ENCODE data around the gene SOWAHB. TPM values are rescaled to one million over a fixed set of nuclear protein-coding genes. Genes with fewer than 3 reads are reported as not detected.

Gene SOWAHB
- total and polyA plus RNA-seq, 9 donors, result 0.05 to 1.3 (median 0.11) TPM; not detected in 3

DNA sequence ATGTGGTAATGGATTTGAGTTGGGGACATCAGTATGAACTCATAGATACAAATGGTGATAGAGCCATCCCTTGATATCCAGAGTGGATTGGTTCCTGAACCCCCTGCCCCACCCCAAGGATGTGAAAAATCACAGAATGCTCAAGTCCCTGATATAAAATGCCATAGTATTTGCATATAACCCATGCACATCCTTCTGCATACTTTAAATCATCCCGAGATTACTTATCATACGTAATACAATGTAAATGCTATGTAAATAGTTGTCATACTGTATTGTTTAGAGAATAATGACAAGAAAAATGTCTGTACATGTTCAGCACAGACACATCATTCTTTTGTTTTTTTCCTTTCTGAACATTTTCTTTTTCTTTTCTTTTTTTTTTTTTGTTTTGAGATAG, 32.7 kb upstream of the SOWAHB start:
- WGBS, 3 donors, result 86 to 89% (median 86%) methylated on average over 2 of the region's 2 CpGs

DNA sequence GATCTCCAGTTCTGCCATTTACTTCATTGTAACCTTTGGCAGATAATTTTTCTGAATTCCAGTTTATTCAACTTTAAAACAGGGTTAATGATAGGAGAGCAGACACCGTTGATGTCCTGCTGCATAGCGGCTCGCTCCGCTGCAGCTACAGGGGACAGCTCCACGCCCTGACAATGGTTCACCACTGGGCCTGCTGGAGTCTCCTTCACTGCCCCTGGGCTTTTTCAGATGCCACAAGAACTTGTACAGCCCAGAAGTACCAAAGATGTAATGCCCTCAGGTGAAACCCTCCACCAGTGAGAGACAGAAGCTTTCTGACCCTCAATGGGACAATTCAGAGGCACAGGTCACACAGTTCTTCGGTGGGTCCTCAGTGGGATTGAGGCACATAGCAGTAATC, 28.9 kb upstream of the SOWAHB start:
- 91 to 95% (median 92%) methylated on average over 6 of the region's 6 CpGs for WGBS, 3 donors
- Histone ChIP-seq H3K4me1 (ENCODE audit: insufficient read depth) (no peaks in the 10 kb centered on the region), H3K4me3 (no peak overlapping the region), H3K27me3 (no peaks in the 10 kb centered on the region), H3K9me3 (no peaks in the 10 kb centered on the region), H3K27ac (no peak overlapping the region), H3K36me3 (no peaks in the 10 kb centered on the region)
- intact Hi-C loops (cut with DNase I), result no loop called here
- no peak for DNase-seq
- TF ChIP-seq POLR2A (IDR thresholded peaks at IDR 0.05), result no peak
- no peak for TF ChIP-seq EP300 (IDR thresholded peaks at IDR 0.05)
- TF ChIP-seq, protein P1, sequence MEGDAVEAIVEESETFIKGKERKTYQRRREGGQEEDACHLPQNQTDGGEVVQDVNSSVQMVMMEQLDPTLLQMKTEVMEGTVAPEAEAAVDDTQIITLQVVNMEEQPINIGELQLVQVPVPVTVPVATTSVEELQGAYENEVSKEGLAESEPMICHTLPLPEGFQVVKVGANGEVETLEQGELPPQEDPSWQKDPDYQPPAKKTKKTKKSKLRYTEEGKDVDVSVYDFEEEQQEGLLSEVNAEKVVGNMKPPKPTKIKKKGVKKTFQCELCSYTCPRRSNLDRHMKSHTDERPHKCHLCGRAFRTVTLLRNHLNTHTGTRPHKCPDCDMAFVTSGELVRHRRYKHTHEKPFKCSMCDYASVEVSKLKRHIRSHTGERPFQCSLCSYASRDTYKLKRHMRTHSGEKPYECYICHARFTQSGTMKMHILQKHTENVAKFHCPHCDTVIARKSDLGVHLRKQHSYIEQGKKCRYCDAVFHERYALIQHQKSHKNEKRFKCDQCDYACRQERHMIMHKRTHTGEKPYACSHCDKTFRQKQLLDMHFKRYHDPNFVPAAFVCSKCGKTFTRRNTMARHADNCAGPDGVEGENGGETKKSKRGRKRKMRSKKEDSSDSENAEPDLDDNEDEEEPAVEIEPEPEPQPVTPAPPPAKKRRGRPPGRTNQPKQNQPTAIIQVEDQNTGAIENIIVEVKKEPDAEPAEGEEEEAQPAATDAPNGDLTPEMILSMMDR (IDR thresholded peaks at IDR 0.05), result no peak

More for the DNA sequence above, 32.7 kb upstream of the SOWAHB start:
- intact Hi-C loops (cut with DNase I), result no loop called here
- DNase-seq, result no peak
- Histone ChIP-seq H3K27me3 (no peaks in the 10 kb centered on the region), H3K4me1 (ENCODE audit: insufficient read depth) (no peaks in the 10 kb centered on the region), H3K9me3 (no peaks in the 10 kb centered on the region), H3K4me3 (no peak overlapping the region), H3K27ac (no peak overlapping the region), H3K36me3 (no peaks in the 10 kb centered on the region)
- TF ChIP-seq POLR2A (IDR thresholded peaks at IDR 0.05), result no peak
- TF ChIP-seq, protein P1 (IDR thresholded peaks at IDR 0.05), result no peak
- no peak for TF ChIP-seq EP300 (IDR thresholded peaks at IDR 0.05)

DNA sequence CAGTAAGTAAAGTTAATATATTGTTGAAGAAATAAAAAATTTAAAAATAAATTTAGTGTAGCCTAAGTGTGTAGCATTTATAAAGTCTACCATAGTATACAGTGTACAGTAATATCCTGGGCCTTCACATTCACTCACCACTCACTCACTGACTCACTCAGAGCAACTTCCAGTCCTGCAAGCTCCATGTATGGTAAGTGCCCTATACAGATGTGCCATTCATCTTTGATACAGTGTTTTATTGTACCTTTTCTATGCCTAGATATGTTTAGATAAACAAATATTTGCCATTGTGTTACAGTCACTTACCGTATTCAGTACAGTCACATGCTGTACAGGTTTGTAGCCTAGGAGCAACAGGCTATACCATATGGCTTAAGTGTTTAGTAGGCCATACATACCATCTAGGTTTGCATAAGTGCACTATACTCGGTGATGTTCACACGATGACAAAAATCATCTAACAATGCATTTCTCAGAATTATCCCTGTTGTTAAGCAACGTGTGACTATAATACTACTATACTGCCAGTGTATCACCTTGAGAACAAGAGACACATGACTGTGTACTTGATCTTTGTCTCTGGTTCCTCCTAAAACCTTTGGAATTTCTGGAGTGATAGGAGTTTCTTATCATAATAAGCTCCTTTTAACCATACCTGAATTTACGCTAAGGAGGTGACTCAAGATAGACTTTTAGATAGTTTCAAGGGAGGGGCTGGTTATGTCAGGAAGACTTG, 25.8 kb upstream of the SOWAHB start:
- no peak for TF ChIP-seq POLR2A (IDR thresholded peaks at IDR 0.05)
- TF ChIP-seq, protein P1 (IDR thresholded peaks at IDR 0.05), result no peak
- no peak for TF ChIP-seq EP300 (IDR thresholded peaks at IDR 0.05)
- 88 to 96% (median 90%) methylated on average over 5 of the region's 5 CpGs for WGBS, 3 donors
- H3K36me3 ChIP-seq, result no peaks in the 10 kb centered on the region
- H3K9me3 ChIP-seq, result no peaks in the 10 kb centered on the region
- no peak overlapping the region for H3K27ac ChIP-seq
- no peak overlapping the region for H3K4me3 ChIP-seq
- H3K27me3 ChIP-seq, result no peaks in the 10 kb centered on the region
- intact Hi-C loops (cut with DNase I), result no loop called here
- DNase-seq, result no peak
- no peaks in the 10 kb centered on the region for H3K4me1 ChIP-seq (ENCODE audit: insufficient read depth)

DNA sequence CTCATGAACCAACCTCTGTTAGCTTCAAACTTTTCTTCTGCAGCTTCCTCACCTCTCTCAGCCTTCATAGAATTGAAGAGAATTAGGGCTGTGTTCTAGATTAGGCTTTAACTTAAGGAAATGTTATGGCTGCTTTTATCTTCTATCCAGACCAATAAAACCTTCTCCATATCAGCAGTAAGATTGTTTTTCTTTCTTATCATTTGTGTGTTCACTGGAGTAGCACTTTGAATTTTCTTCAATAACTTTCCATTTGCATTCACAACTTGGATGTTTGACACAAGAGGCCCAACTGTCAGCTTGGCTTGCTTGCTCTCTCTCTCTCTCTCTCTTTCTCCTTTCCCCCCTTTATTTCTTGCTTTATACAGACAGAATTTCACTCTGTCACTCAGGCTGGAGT, 22.8 kb upstream of the SOWAHB start:
- H3K27ac ChIP-seq, result no peak overlapping the region
- H3K4me1 ChIP-seq (ENCODE audit: insufficient read depth), result no peaks in the 10 kb centered on the region
- no peak for DNase-seq
- H3K36me3 ChIP-seq, result no peaks in the 10 kb centered on the region
- no peaks in the 10 kb centered on the region for H3K27me3 ChIP-seq
- TF ChIP-seq, protein P1 (IDR thresholded peaks at IDR 0.05), result no peak
- TF ChIP-seq POLR2A (IDR thresholded peaks at IDR 0.05), result no peak
- TF ChIP-seq EP300 (IDR thresholded peaks at IDR 0.05), result no peak
- H3K9me3 ChIP-seq, result no peaks in the 10 kb centered on the region
- intact Hi-C loops (cut with DNase I), result no loop called here
- no peak overlapping the region for H3K4me3 ChIP-seq

All from ovary (tissue), 9 donors.